ENCODE results near the gene RAP1GAP2. TPM values are rescaled to one million over a fixed set of nuclear protein-coding genes. Genes with fewer than 3 reads are reported as not detected.

The RAP1GAP2 gene
- total RNA-seq, 2 experiments from 2014 or later: 0.31 to 0.50 TPM

- ChIA-PET CTCF (no interaction called here), POLR2A (no interaction called here)
- H3K9me3 Mint-ChIP-seq: no peaks in the 10 kb centered on the region
- intact Hi-C loops (cut with micrococcal nuclease): no loop called here
- H3K4me3 Mint-ChIP-seq: no peak overlapping the region
- ATAC-seq (no peak), DNase-seq (no peak)
- H3K27ac Mint-ChIP-seq: no peak overlapping the region
- TF ChIP-seq CTCF (IDR thresholded peaks at IDR 0.05): no peak
- no peaks in the 10 kb centered on the region for H3K27me3 Mint-ChIP-seq
- H3K36me3 Mint-ChIP-seq (ENCODE audit: low read depth): no peaks in the 10 kb centered on the region
- H3K4me1 Mint-ChIP-seq (ENCODE audit: low read depth): no peaks in the 10 kb centered on the region
These were observed 46.2 kb downstream of the RAP1GAP2 start for GRCh38 chr17:2842464-2842863.

- TF ChIP-seq CTCF (IDR thresholded peaks at IDR 0.05): no peak
- CTCF ChIA-PET: interaction anchor here (1.2 kb wide), 1 partner anchor 15 kb away, joined by 3 read pairs; no protein-coding TSS in a partner anchor
These were observed 48.2 kb downstream of the RAP1GAP2 start for GRCh38 chr17:2844416-2844815.

GRCh38 chr17:2847381-2848333, 51.4 kb downstream of the RAP1GAP2 start:
- TF ChIP-seq CTCF (IDR thresholded peaks at IDR 0.05): no peak
- no peak overlapping the region for H3K4me3 Mint-ChIP-seq
- CTCF ChIA-PET: interaction anchor here (0.7 to 5.6 kb wide), 32 partner anchors 7 to 192 kb away, joined by 3 to 96 read pairs (median 4); partner anchors contain the start of gene RAP1GAP2
- DNase-seq: no peak
- no peaks in the 10 kb centered on the region for H3K36me3 Mint-ChIP-seq (ENCODE audit: low read depth)
- POLR2A ChIA-PET: interaction anchor here (0.6 to 1.4 kb wide), 2 partner anchors 158 to 465 kb away, joined by 3 to 4 read pairs; no protein-coding TSS in a partner anchor
- intact Hi-C loops (cut with micrococcal nuclease): loop anchor here (5.0 kb wide), 1 partner anchor 165 kb away; no protein-coding TSS in a partner anchor
- H3K4me1 Mint-ChIP-seq (ENCODE audit: low read depth): peaks cover 10% of the 10 kb centered on the region
- H3K27me3 Mint-ChIP-seq: peaks cover 16% of the 10 kb centered on the region
- ATAC-seq: no peak
- H3K27ac Mint-ChIP-seq: no peak overlapping the region
- H3K9me3 Mint-ChIP-seq: no peaks in the 10 kb centered on the region

More at GRCh38 chr17:2844416-2844815, 48.2 kb downstream of the RAP1GAP2 start:
- H3K9me3 Mint-ChIP-seq: no peaks in the 10 kb centered on the region
- intact Hi-C loops (cut with micrococcal nuclease): no loop called here
- peaks cover 10% of the 10 kb centered on the region for H3K4me1 Mint-ChIP-seq (ENCODE audit: low read depth)
- H3K27ac Mint-ChIP-seq: no peak overlapping the region
- no peak overlapping the region for H3K4me3 Mint-ChIP-seq
- H3K36me3 Mint-ChIP-seq (ENCODE audit: low read depth): no peaks in the 10 kb centered on the region
- no peak for DNase-seq
- H3K27me3 Mint-ChIP-seq: peaks cover 3% of the 10 kb centered on the region
- POLR2A ChIA-PET: no interaction called here
- ATAC-seq: no peak

DNA sequence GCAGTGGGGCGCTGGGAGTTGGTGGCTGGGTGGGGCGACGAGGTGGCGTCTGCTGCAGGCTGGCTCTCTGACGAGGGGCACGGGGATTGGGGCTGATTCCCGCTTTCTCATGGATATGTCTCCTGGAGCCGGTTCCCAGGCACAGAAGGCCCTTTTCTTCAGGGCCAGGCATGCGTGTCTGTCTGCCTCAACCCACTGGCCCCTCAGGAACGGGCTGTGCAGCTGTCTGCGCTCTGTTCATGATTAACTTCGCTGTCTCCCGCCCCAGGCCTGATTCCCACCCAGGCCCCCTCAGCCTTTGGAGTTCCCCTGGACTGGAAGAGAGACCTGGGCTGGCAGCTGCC, 53.1 kb downstream of the RAP1GAP2 start:
- Mint-ChIP-seq H3K36me3 (ENCODE audit: low read depth) (no peaks in the 10 kb centered on the region), H3K27me3 (peaks cover 19% of the 10 kb centered on the region), H3K4me1 (ENCODE audit: low read depth) (peaks cover 10% of the 10 kb centered on the region), H3K9me3 (no peaks in the 10 kb centered on the region), H3K4me3 (no peak overlapping the region), H3K27ac (no peak overlapping the region)
- DNase-seq: no peak
- intact Hi-C loops (cut with micrococcal nuclease): loop anchor here (5.0 kb wide), 1 partner anchor 163 kb away; no protein-coding TSS in a partner anchor
- no peak for TF ChIP-seq CTCF (IDR thresholded peaks at IDR 0.05)
- ChIA-PET POLR2A (interaction anchor here (1.3 kb wide), 1 partner anchor 57 kb away, joined by 3 read pairs; no protein-coding TSS in a partner anchor), CTCF (interaction anchor here (0.6 to 5.6 kb wide), 25 partner anchors 9 to 796 kb away, joined by 3 to 96 read pairs (median 6); no protein-coding TSS in a partner anchor)
- no peak for ATAC-seq

DNA sequence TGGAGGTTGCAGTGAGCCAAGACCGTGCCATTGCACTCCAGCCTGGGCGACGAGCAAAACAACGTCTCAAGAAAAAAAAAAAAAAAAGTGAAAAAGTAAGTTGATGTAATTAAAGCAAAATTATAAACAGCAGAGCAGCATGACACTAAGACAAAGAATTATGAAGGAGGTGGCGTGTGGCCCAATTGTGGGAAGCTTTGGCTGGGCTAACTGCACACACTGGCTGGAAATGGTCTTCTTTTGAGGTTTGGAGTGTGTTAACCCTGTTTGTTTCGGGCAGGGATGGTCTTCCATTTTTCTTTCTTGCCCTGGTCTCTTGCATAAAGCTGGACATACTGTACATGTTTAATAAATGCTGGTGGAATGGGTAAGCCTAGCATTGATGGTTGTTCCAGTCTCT, 54.8 kb downstream of the RAP1GAP2 start:
- no peak for TF ChIP-seq CTCF (IDR thresholded peaks at IDR 0.05)
- intact Hi-C loops (cut with micrococcal nuclease): no loop called here
- no peak overlapping the region for H3K4me3 Mint-ChIP-seq
- ATAC-seq (no peak), DNase-seq (no peak)
- H3K36me3 Mint-ChIP-seq (ENCODE audit: low read depth): no peaks in the 10 kb centered on the region
- POLR2A ChIA-PET: no interaction called here
- no peaks in the 10 kb centered on the region for H3K9me3 Mint-ChIP-seq
- CTCF ChIA-PET: interaction anchor here (0.9 to 5.6 kb wide), 3 partner anchors 14 to 162 kb away, joined by 3 to 52 read pairs (median 8); no protein-coding TSS in a partner anchor
- H3K27me3 Mint-ChIP-seq: peaks cover 32% of the 10 kb centered on the region
- H3K27ac Mint-ChIP-seq: no peak overlapping the region
- H3K4me1 Mint-ChIP-seq (ENCODE audit: low read depth): peaks cover 18% of the 10 kb centered on the region

Measured in activated CD8-positive, alpha-beta T cell treated with anti-CD3 and anti-CD28 coated beads for 36 hours (primary cell).